ENCODE measurements around the gene PDIK1L.
A peak's percentile ranks its signal among the peaks of the same experiment; 100 is the strongest.

PDIK1L gene

GRCh38 chr1:26121854-26122773 is 10.5 kb downstream of the PDIK1L start:
- DNase-seq: peak in 2 of 58 donors; percentile 3 to 24

- no peak for DNase-seq
These were observed 11.7 kb downstream of the PDIK1L start for GRCh38 chr1:26122988-26123973.

- no peak for DNase-seq
These were observed 13.1 kb downstream of the PDIK1L start for GRCh38 chr1:26124418-26125331.

GRCh38 chr1:26125382-26125781 is 13.8 kb downstream of the PDIK1L start:
- DNase-seq: no peak

GRCh38 chr1:26125946-26126320 is 14.3 kb downstream of the PDIK1L start:
- no peak for DNase-seq

- no peak for DNase-seq
These were observed 14.9 kb downstream of the PDIK1L start for GRCh38 chr1:26126321-26127084.

- peak in 2 of 58 donors; percentile 2 to 5 for DNase-seq
These were observed 15.9 kb downstream of the PDIK1L start for GRCh38 chr1:26127235-26128163.

GRCh38 chr1:26129778-26130177 is 18.2 kb downstream of the PDIK1L start:
- DNase-seq: no peak

GRCh38 chr1:26130695-26131094 is 19.1 kb downstream of the PDIK1L start:
- no peak for DNase-seq

- no peak for DNase-seq
These were observed 20.7 kb downstream of the PDIK1L start for GRCh38 chr1:26132128-26132833.

- no peak for DNase-seq
These were observed 21.2 kb downstream of the PDIK1L start for GRCh38 chr1:26132834-26133167.

- DNase-seq: no peak
These were observed 22.8 kb downstream of the PDIK1L start for GRCh38 chr1:26134466-26134865.

- no peak for DNase-seq
These were observed 27.4 kb downstream of the PDIK1L start for GRCh38 chr1:26138974-26139558.

- DNase-seq: no peak
These were observed 30.5 kb downstream of the PDIK1L start for GRCh38 chr1:26142159-26142558.

- DNase-seq: peak in 52 of 58 donors; percentile 18 to 85 (median 59)
These were observed 33.7 kb downstream of the PDIK1L start for GRCh38 chr1:26145041-26145959.

- DNase-seq: no peak
These were observed 34.3 kb downstream of the PDIK1L start for GRCh38 chr1:26145960-26146294.

- no peak for DNase-seq
These were observed 37.3 kb downstream of the PDIK1L start for GRCh38 chr1:26148887-26149286.
